ENCODE results near the gene DNAH6.
"Not testable (repeated sequence)": the region's sequence is repeated elsewhere in the genome, so short reads cannot be mapped to it uniquely, and the experiment has no call there.

DNAH6 gene, protein sequence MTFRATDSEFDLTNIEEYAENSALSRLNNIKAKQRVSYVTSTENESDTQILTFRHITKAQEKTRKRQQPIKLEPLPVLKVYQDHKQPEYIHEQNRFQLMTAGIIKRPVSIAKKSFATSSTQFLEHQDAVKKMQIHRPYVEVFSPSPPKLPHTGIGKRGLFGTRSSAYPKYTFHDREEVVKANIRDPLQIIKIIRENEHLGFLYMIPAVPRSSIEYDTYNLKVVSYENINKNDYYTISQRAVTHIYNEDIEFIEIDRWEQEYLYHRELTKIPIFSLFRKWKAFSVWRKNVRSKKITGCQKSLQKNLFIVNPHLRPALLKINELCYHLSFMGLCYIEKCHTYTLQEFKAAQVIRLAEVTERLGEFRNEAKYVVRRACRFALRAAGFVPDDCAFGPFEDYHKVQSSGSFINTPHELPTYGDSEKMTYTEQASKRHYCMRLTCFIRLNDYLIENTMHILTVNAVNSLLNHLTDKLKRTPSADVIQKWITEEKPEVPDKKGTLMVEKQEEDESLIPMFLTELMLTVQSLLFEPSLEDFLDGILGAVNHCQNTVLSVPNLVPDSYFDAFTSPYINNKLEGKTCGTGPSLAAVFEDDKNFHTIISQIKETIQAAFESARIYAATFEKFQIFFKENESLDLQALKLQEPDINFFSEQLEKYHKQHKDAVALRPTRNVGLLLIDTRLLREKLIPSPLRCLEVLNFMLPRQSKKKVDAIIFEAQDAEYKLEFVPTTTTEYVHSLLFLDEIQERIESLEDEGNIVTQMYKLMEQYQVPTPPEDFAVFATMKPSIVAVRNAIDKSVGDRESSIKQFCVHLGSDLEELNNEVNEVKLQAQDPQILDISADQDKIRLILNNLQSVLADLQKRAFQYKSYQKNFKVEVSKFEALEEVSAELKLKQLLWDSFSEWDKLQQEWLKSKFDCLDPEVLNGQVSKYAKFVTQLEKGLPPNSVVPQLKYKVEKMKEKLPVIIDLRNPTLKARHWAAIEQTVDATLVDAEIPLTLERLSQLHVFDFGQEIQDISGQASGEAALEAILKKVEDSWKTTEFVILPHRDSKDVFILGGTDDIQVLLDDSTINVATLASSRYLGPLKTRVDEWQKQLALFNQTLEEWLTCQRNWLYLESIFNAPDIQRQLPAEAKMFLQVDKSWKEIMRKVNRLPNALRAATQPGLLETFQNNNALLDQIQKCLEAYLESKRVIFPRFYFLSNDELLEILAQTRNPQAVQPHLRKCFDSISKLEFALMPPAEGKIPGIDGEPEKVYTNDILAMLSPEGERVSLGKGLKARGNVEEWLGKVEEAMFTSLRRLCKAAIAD (N-terminal part only)

DNA sequence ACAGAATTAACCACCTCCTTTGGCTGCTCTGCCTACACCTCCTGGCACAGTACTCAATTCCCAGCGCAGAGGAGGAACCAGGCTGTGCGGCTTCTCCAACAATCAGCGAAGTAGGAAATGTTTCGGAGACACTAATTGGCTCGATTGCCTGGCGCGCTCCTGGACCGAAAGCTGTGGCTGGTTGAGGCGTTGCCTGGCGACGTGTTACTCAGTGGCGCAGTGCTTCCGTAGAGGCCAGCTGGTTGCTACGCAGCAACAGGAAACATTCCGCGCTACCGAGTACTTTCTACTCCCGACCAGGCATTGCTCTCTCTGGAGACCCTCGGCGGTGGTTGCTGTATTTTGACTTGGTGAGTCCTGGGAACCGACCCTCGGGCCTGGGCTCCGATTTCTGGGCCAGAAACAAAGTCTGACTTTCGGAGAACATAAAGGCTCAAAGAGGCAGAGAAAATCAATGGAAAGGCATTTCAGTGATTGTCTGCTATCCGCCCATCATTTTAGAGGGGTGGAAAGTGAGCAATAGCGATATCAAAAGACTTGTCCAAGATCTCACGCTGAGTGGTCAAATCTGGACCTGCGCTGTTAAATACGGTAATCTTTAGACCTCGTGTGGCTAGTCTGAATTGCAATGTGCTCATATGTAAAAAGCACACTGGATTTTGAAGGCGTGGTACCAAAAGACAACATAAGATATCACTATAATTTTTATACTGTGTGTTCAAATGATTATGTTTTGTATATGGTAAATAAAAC lies at the start of gene DNAH6:
Gene DNAH6 (plus strand): TSS at position 265 of the 753 bp plus-strand sequence. CDS start 1,329 bp downstream, outside the sequence.
- H3K9ac ChIP-seq (ENCODE audit: low read length) = no peak within 1 kb of the TSS
- no peaks in the 10 kb centered on the region for H3K27me3 ChIP-seq (ENCODE audit: low read length)
- no peak within 1 kb of the TSS for H2AFZ ChIP-seq (ENCODE audit: low read depth, low read length, severe bottlenecking)
- H3K79me2 ChIP-seq (ENCODE audit: insufficient read depth, low read length) = no peaks in the 10 kb centered on the region
- no peak within 1 kb of the TSS for H3K4me2 ChIP-seq (ENCODE audit: low read depth, low read length, poor library complexity, severe bottlenecking)
- H3K9me3 ChIP-seq (ENCODE audit: insufficient read depth, low read length) = no peaks in the 10 kb centered on the region
- no peaks in the 10 kb centered on the region for H3K36me3 ChIP-seq (ENCODE audit: low read length)
- H3F3A ChIP-seq (ENCODE audit: insufficient read depth) = no peaks in the 10 kb centered on the region
- no peak within 1 kb of the TSS for H3K27ac ChIP-seq (ENCODE audit: low read depth, low read length)
- no peak within 1 kb of the TSS for H3K4me3 ChIP-seq (ENCODE audit: insufficient read depth, low read length, poor library complexity, severe bottlenecking)
- TF ChIP-seq, protein P1, sequence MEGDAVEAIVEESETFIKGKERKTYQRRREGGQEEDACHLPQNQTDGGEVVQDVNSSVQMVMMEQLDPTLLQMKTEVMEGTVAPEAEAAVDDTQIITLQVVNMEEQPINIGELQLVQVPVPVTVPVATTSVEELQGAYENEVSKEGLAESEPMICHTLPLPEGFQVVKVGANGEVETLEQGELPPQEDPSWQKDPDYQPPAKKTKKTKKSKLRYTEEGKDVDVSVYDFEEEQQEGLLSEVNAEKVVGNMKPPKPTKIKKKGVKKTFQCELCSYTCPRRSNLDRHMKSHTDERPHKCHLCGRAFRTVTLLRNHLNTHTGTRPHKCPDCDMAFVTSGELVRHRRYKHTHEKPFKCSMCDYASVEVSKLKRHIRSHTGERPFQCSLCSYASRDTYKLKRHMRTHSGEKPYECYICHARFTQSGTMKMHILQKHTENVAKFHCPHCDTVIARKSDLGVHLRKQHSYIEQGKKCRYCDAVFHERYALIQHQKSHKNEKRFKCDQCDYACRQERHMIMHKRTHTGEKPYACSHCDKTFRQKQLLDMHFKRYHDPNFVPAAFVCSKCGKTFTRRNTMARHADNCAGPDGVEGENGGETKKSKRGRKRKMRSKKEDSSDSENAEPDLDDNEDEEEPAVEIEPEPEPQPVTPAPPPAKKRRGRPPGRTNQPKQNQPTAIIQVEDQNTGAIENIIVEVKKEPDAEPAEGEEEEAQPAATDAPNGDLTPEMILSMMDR (IDR thresholded peaks at IDR 0.05; ENCODE audit: insufficient read depth, low read length, poor library complexity, severe bottlenecking) = no peak
- H3K9me2 ChIP-seq (replicated peaks; ENCODE audit: insufficient read depth, low read length) = no peaks in the 10 kb centered on the region
- no peaks in the 10 kb centered on the region for H4K20me1 ChIP-seq (ENCODE audit: low read depth, low read length)

DNA sequence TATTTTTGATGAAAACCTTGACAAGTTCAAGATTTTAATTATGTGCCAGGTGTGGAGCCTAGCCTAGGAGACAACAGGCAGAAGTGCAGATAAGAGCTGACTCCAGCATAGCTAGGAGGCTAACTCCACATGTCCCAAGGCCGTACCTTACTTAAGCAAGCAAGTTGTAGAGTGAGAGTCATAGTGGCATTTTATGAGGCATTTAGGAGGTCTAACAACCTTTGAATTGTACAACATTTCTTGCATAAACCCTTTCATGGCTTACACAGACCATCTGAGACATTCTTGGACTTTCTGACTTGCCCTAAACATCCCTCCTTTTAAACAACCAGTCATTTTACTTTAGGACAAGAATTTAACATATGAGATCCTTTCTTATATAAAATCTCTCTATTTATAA lies 48.9 kb upstream of the DNAH6 start:
- no peaks in the 10 kb centered on the region for H3F3A ChIP-seq (ENCODE audit: insufficient read depth)
- no peaks in the 10 kb centered on the region for H3K9me2 ChIP-seq (replicated peaks; ENCODE audit: insufficient read depth, low read length)
- no peak overlapping the region for H3K27ac ChIP-seq (ENCODE audit: low read depth, low read length)
- H4K20me1 ChIP-seq (ENCODE audit: low read depth, low read length) = no peaks in the 10 kb centered on the region
- H3K4me2 ChIP-seq (ENCODE audit: low read depth, low read length, poor library complexity, severe bottlenecking) = no peak overlapping the region
- no peaks in the 10 kb centered on the region for H3K27me3 ChIP-seq (ENCODE audit: low read length)
- H3K4me3 ChIP-seq (ENCODE audit: insufficient read depth, low read length, poor library complexity, severe bottlenecking) = no peak overlapping the region
- H3K9ac ChIP-seq (ENCODE audit: low read length) = no peak overlapping the region
- TF ChIP-seq EZH2phosphoT487 (conservative IDR thresholded peaks at IDR 0.05; ENCODE audit: low read length) = no peak
- TF ChIP-seq, protein P1 (IDR thresholded peaks at IDR 0.05; ENCODE audit: insufficient read depth, low read length, poor library complexity, severe bottlenecking) = no peak
- no peaks in the 10 kb centered on the region for H3K79me2 ChIP-seq (ENCODE audit: insufficient read depth, low read length)
- 0 out of 2 replicates have a peak, but pooled peaks cover 5% of the 10 kb centered on the region for H3K36me3 ChIP-seq (ENCODE audit: low read length)
- no peak overlapping the region for H2AFZ ChIP-seq (ENCODE audit: low read depth, low read length, severe bottlenecking)
- H3K9me3 ChIP-seq (ENCODE audit: insufficient read depth, low read length) = peaks cover 17% of the 10 kb centered on the region; the same call in 1 of the 2 replicates

DNA sequence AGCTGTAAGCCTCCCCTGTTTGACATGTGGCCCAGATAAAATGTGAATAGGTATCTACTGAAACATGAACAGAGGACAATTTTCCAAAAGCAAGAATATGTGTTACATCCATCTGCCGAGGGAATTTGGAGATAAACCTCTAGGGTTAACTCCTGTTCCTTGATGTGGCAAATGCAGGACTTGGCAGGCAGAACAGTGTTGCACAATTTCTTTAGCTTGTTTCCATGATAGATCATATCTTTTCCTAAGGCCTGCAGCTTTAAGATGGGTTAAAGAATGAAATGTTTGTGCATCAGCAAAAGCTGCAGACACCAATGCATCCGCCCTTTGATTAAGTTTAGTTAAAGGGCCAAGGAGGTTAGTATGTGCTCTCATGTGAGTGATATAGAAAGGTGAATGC lies 43.9 kb upstream of the DNAH6 start:
- H3K27ac ChIP-seq (ENCODE audit: low read depth, low read length); H3F3A ChIP-seq (ENCODE audit: insufficient read depth); H3K9ac ChIP-seq (ENCODE audit: low read length); H3K36me3 ChIP-seq (ENCODE audit: low read length); H4K20me1 ChIP-seq (ENCODE audit: low read depth, low read length); H3K4me2 ChIP-seq (ENCODE audit: low read depth, low read length, poor library complexity, severe bottlenecking); H3K27me3 ChIP-seq (ENCODE audit: low read length); H2AFZ ChIP-seq (ENCODE audit: low read depth, low read length, severe bottlenecking); H3K79me2 ChIP-seq (ENCODE audit: insufficient read depth, low read length); H3K9me2 ChIP-seq (replicated peaks; ENCODE audit: insufficient read depth, low read length); H3K4me3 ChIP-seq (ENCODE audit: insufficient read depth, low read length, poor library complexity, severe bottlenecking): not testable (repeated sequence)
- peaks cover 10% of the 10 kb centered on the region; the same call in 1 of the 2 replicates for H3K9me3 ChIP-seq (ENCODE audit: insufficient read depth, low read length)
